ENCODE measurements around the gene NRCAM. TPM values are rescaled to one million over a fixed set of nuclear protein-coding genes. Genes with fewer than 3 reads are reported as not detected.

The NRCAM gene
- total RNA-seq, 1 donor from 2014 or later: 39.0 TPM

DNA sequence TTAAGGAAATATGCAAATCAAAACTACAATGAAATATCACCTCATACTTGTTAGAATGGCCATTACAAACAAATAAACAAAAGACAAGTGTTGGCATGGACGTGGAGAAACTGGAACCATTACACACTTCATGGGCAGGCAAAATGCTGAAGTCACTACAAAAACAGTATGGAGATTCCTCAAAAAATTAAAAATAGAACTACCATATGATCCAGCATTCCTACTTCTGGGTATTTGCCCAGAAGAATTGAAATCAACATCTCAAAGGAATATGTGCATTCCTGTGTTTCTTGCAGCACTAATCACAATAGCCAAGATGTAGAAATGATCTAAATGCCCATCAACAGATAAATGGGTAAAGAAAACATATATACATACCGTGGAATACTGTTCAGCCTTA is 83.6 kb downstream of the NRCAM start:
- TF ChIP-seq, protein P1, sequence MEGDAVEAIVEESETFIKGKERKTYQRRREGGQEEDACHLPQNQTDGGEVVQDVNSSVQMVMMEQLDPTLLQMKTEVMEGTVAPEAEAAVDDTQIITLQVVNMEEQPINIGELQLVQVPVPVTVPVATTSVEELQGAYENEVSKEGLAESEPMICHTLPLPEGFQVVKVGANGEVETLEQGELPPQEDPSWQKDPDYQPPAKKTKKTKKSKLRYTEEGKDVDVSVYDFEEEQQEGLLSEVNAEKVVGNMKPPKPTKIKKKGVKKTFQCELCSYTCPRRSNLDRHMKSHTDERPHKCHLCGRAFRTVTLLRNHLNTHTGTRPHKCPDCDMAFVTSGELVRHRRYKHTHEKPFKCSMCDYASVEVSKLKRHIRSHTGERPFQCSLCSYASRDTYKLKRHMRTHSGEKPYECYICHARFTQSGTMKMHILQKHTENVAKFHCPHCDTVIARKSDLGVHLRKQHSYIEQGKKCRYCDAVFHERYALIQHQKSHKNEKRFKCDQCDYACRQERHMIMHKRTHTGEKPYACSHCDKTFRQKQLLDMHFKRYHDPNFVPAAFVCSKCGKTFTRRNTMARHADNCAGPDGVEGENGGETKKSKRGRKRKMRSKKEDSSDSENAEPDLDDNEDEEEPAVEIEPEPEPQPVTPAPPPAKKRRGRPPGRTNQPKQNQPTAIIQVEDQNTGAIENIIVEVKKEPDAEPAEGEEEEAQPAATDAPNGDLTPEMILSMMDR (IDR thresholded peaks at IDR 0.05; ENCODE audit: insufficient read depth, low read length, poor library complexity, severe bottlenecking): no peak
- H3K27me3 ChIP-seq (ENCODE audit: control insufficient read depth, insufficient read depth, low read length): no peaks in the 10 kb centered on the region
- DNase-seq (ENCODE audit: low read depth): no peak

DNA sequence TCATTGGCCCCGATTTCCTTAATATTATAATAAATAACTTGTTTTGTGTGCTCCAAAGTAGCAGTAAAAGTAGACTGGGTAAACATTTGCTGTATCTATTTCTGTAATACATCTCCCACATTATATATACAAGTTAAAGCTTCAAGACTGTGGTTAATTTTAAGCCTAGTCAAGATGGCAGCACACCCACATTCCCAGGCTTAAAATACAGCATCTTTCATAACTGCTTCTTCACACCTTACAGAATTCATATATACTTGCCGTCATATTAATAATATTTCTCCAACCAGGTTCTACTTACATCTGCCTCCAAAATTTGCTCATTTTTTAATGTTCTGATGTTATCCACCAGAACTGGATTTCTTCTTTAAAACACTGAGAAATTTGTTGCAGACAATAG is 85.6 kb downstream of the NRCAM start:
- TF ChIP-seq, protein P1 (IDR thresholded peaks at IDR 0.05; ENCODE audit: insufficient read depth, low read length, poor library complexity, severe bottlenecking): no peak
- DNase-seq (ENCODE audit: low read depth): no peak
- Histone ChIP-seq H3K36me3 (ENCODE audit: control insufficient read depth, insufficient read depth, low read length) (no peaks in the 10 kb centered on the region), H3K27me3 (ENCODE audit: control insufficient read depth, insufficient read depth, low read length) (no peaks in the 10 kb centered on the region), H3K4me3 (ENCODE audit: low read depth, low read length) (no peak overlapping the region)

More for the DNA sequence above, 83.6 kb downstream of the NRCAM start:
- Histone ChIP-seq H3K36me3 (ENCODE audit: control insufficient read depth, insufficient read depth, low read length) (no peaks in the 10 kb centered on the region), H3K4me3 (ENCODE audit: low read depth, low read length) (no peak overlapping the region)

DNA sequence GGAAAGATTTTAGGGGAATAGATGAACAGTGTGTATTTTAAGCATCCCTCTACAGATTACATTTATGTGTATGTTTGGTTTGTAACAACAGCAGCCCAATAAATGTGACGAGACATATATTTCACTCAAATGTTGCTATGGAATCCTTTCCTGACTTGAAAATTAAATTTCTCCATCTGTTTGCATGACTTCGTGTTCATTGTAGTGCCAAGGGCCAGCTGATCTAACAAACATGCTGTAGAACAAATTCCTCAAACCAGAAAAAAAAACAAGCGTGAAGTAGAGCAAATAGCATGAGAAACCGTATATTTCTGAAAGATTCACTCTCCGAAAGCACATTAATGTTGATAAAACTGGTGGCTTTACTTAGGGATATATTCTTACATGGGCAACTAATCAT is 87.8 kb downstream of the NRCAM start:
- no peak for DNase-seq (ENCODE audit: low read depth)
- TF ChIP-seq, protein P1 (IDR thresholded peaks at IDR 0.05; ENCODE audit: insufficient read depth, low read length, poor library complexity, severe bottlenecking): no peak
- H3K4me3 ChIP-seq (ENCODE audit: low read depth, low read length): no peak overlapping the region
- no peaks in the 10 kb centered on the region for H3K36me3 ChIP-seq (ENCODE audit: control insufficient read depth, insufficient read depth, low read length)
- no peaks in the 10 kb centered on the region for H3K27me3 ChIP-seq (ENCODE audit: control insufficient read depth, insufficient read depth, low read length)

DNA sequence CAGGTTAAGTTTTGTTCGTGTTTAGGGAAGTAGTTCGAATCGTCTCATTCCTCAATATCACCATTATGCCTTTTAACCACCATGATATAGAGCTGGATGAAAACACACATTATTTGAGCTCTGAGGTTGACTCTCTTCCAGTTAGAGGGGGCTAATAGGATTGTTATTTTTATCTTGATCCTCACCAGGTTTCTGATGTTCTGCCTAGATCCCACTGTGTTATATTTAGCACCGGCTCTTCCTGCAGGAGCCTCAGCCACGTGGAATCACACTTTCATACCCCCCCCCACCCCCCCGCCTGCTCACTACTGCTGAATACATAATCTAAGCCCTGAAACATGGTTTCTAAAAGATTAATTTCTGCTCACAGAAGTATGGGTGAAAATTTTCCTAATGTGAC is 88.3 kb downstream of the NRCAM start:
- H3K27me3 ChIP-seq (ENCODE audit: control insufficient read depth, insufficient read depth, low read length): no peaks in the 10 kb centered on the region
- H3K4me3 ChIP-seq (ENCODE audit: low read depth, low read length): no peak overlapping the region
- no peaks in the 10 kb centered on the region for H3K36me3 ChIP-seq (ENCODE audit: control insufficient read depth, insufficient read depth, low read length)
- no peak for DNase-seq (ENCODE audit: low read depth)
- TF ChIP-seq, protein P1 (IDR thresholded peaks at IDR 0.05; ENCODE audit: insufficient read depth, low read length, poor library complexity, severe bottlenecking): no peak

DNA sequence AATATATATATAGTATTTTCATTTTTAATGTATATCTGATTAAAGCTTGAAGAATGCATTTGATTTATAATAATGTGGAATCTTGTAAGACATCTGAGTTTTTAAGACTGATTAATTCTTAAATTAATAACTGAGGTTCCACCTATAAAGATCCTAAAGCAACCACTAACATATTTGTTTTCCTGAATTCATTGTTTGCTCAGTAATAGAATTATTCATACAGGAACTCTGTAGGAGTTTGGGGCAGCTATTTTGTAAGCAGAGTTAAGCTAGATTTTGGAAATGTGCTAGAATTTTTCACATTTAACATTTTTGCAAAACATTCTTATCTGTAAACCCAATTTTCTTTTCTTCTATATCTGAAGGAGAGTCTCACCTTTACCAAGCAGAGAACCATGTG is 88.9 kb downstream of the NRCAM start:
- no peak overlapping the region for H3K4me3 ChIP-seq (ENCODE audit: low read depth, low read length)
- H3K36me3 ChIP-seq (ENCODE audit: control insufficient read depth, insufficient read depth, low read length): no peaks in the 10 kb centered on the region
- DNase-seq (ENCODE audit: low read depth): no peak
- no peaks in the 10 kb centered on the region for H3K27me3 ChIP-seq (ENCODE audit: control insufficient read depth, insufficient read depth, low read length)
- TF ChIP-seq, protein P1 (IDR thresholded peaks at IDR 0.05; ENCODE audit: insufficient read depth, low read length, poor library complexity, severe bottlenecking): no peak

DNA sequence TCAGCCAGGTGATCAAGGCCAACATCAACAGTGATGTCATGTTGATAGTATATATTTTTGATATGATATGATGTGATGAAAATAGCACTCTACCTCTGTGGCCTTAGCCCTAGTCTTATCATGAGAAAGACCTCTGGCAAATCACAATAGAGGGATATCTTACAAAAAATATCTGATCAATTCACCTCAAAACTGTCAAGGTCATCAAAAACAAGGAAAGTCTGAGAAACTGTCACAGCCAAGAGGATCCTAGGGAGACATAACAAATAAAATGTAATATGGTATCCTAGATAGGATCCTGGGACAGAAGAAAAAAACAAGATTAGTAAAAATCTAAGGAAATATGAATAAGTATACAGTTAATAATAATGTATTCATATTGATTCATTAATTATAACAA is 92.6 kb downstream of the NRCAM start:
- no peak for DNase-seq (ENCODE audit: low read depth)
- Histone ChIP-seq H3K27me3 (ENCODE audit: control insufficient read depth, insufficient read depth, low read length) (no peaks in the 10 kb centered on the region), H3K4me3 (ENCODE audit: low read depth, low read length) (no peak overlapping the region), H3K36me3 (ENCODE audit: control insufficient read depth, insufficient read depth, low read length) (no peaks in the 10 kb centered on the region)
- TF ChIP-seq, protein P1 (IDR thresholded peaks at IDR 0.05; ENCODE audit: insufficient read depth, low read length, poor library complexity, severe bottlenecking): no peak

Measured in kidney epithelial cell (primary cell).